ENCODE results near the gene EHD4. TPM values are rescaled to one million over a fixed set of nuclear protein-coding genes. Genes with fewer than 3 reads are reported as not detected.

The EHD4 gene
- total and polyA plus RNA-seq, 2 donors (not counting 3 experiments of a cell fraction or from before 2014, with no cell fraction given): 96.7 to 128 TPM

DNA sequence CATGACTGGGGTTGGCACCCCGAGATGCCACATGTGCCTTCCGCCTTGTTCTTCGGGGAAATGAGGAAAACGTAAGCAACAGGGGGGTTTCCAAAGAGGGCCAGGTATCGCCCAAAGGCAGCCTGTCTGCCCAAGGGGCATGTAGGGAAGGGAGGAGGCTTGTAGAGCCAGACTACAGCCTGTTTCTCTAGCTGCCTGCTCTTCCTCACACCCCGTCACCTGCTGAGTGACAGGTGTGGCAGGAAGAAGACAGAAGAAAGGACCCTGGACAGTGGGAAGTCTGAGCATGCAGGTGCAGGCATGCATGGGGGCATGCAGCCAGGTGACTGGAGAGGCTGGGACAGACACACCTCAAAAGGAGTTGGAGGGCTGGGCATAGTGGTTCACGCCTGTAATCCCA is 38.7 kb upstream of the EHD4 start:
- no peaks in the 10 kb centered on the region for H3K9me1 ChIP-seq (replicated peaks; ENCODE audit: control insufficient read depth, extremely low read depth, insufficient read depth, low read length)
- no peaks in the 10 kb centered on the region for H3K9me3 ChIP-seq (replicated peaks; ENCODE audit: control insufficient read depth, insufficient read depth, low read length)
- BruUV-seq (replicated peaks): no TSS peak
- H3K27ac ChIP-seq (ENCODE audit: insufficient read depth, low read depth, low read length): no peak overlapping the region
- H3K36me3 ChIP-seq (ENCODE audit: control insufficient read depth in 2 of 2, extremely low read depth in 1 of 2, insufficient read depth in 2 of 2, low read length in 2 of 2): no peaks in the 10 kb centered on the region
- ChIA-PET POLR2A (no interaction called here), CTCF (no interaction called here)
- H3K4me3 ChIP-seq (replicated peaks in 1 of 3; ENCODE audit: insufficient read depth in 1 of 3, low read depth in 1 of 3, low read length in 3 of 3): no peak overlapping the region
- no peaks in the 10 kb centered on the region for H3K4me1 ChIP-seq (ENCODE audit: control insufficient read depth, extremely low read depth, insufficient read depth, low read length)
- intact Hi-C loops (cut with micrococcal nuclease): loop anchor here (1.0 kb wide), 1 partner anchor 20 kb away; no protein-coding TSS in a partner anchor
- no peaks in the 10 kb centered on the region for H3K79me2 ChIP-seq (ENCODE audit: control insufficient read depth, insufficient read depth, low read length)
- dilution Hi-C loops (cut with MboI; ENCODE audit: extremely low pct_ligation_motif_present, low sequenced_read_pairs): no loop called here
- TF ChIP-seq POLR2A (IDR thresholded peaks at IDR 0.05; ENCODE audit: low read depth, low read length): no peak
- no peak for TF ChIP-seq MYC (IDR thresholded peaks at IDR 0.05; ENCODE audit: low read depth, low read length)
- TF ChIP-seq, protein P1, sequence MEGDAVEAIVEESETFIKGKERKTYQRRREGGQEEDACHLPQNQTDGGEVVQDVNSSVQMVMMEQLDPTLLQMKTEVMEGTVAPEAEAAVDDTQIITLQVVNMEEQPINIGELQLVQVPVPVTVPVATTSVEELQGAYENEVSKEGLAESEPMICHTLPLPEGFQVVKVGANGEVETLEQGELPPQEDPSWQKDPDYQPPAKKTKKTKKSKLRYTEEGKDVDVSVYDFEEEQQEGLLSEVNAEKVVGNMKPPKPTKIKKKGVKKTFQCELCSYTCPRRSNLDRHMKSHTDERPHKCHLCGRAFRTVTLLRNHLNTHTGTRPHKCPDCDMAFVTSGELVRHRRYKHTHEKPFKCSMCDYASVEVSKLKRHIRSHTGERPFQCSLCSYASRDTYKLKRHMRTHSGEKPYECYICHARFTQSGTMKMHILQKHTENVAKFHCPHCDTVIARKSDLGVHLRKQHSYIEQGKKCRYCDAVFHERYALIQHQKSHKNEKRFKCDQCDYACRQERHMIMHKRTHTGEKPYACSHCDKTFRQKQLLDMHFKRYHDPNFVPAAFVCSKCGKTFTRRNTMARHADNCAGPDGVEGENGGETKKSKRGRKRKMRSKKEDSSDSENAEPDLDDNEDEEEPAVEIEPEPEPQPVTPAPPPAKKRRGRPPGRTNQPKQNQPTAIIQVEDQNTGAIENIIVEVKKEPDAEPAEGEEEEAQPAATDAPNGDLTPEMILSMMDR (IDR thresholded peaks at IDR 0.05; ENCODE audit: extremely low read depth in 1 of 2, insufficient read depth in 1 of 2, low read depth in 1 of 2, low read length in 2 of 2): no peak
- no peak for TF ChIP-seq FOS (IDR thresholded peaks at IDR 0.05; ENCODE audit: borderline replicate concordance, insufficient read depth, low read length)
- TF ChIP-seq JUN (IDR thresholded peaks at IDR 0.05; ENCODE audit: borderline replicate concordance, insufficient read depth, insufficient read length, low read depth): no peak
- TF ChIP-seq GATA2 (IDR thresholded peaks at IDR 0.05; ENCODE audit: insufficient read depth, insufficient read length, low read depth, low read length): no peak
- TF ChIP-seq POLR2AphosphoS5 (IDR thresholded peaks at IDR 0.05; ENCODE audit: insufficient read depth, low read depth, low read length): no peak
- no peak for TF ChIP-seq EZH2 (IDR thresholded peaks at IDR 0.05; ENCODE audit: borderline replicate concordance, low read depth, low read length, severe bottlenecking)
- TF ChIP-seq, protein P2, sequence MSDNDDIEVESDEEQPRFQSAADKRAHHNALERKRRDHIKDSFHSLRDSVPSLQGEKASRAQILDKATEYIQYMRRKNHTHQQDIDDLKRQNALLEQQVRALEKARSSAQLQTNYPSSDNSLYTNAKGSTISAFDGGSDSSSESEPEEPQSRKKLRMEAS (IDR thresholded peaks at IDR 0.05; ENCODE audit: insufficient read depth, insufficient read length): no peak
- no peak overlapping the region for H3K9ac ChIP-seq (replicated peaks; ENCODE audit: extremely low read depth, insufficient read depth, low read length)
- no peak overlapping the region for H3K4me2 ChIP-seq (ENCODE audit: insufficient read depth, low read length)
- DNase-seq (ENCODE audit: low read depth, low spot score) (no peak), FAIRE-seq (no peak)
- H3K27me3 ChIP-seq (ENCODE audit: control insufficient read depth in 2 of 2, insufficient read depth in 2 of 2, low read length in 2 of 2): peaks cover 9 to 11% of the 10 kb centered on the region in 2 experiments
- H2AFZ ChIP-seq (ENCODE audit: low read depth, low read length): no peak overlapping the region
- H4K20me1 ChIP-seq (replicated peaks; ENCODE audit: control insufficient read depth, extremely low read depth, insufficient read depth, low read length): no peaks in the 10 kb centered on the region
